H1 (cell line): Measurements from ENCODE around the gene TAF6.

Experiments used
- POLR2A ChIP-seq, 2 experiments: IDR thresholded peaks; 1 replicate in 1 of 2; 2 replicates in 1 of 2; pipeline ENCODE4 v1.6.1; 2011; ENCODE audit warnings: low read depth in 2 of 2, low read length in 2 of 2, mild to moderate bottlenecking in 2 of 2; ENCODE audit errors: control extremely low read depth in 1 of 2
- YY1 ChIP-seq: IDR thresholded peaks from 2 replicates; pipeline ENCODE4 v1.6.1; 2011; ENCODE audit warnings: low read depth, mild to moderate bottlenecking, low read length
- TF ChIP-seq, protein P1 (sequence below), 3 experiments: IDR thresholded peaks; 1 replicate in 2 of 3; 2 replicates in 1 of 3; pipeline versions ENCODE4 v1.5.1 to v1.6.1; 2011; ENCODE audit warnings: low read length in 3 of 3, mild to moderate bottlenecking in 3 of 3, inconsistent platforms in 2 of 3, low read depth in 1 of 3, moderate library complexity in 1 of 3; ENCODE audit not compliant: insufficient read depth in 1 of 3; ENCODE audit errors: control extremely low read depth in 1 of 3

GRCh38 chr7:100130608-100131453, 11.7 kb upstream of the TAF6 start:
- TF ChIP-seq, protein P1, sequence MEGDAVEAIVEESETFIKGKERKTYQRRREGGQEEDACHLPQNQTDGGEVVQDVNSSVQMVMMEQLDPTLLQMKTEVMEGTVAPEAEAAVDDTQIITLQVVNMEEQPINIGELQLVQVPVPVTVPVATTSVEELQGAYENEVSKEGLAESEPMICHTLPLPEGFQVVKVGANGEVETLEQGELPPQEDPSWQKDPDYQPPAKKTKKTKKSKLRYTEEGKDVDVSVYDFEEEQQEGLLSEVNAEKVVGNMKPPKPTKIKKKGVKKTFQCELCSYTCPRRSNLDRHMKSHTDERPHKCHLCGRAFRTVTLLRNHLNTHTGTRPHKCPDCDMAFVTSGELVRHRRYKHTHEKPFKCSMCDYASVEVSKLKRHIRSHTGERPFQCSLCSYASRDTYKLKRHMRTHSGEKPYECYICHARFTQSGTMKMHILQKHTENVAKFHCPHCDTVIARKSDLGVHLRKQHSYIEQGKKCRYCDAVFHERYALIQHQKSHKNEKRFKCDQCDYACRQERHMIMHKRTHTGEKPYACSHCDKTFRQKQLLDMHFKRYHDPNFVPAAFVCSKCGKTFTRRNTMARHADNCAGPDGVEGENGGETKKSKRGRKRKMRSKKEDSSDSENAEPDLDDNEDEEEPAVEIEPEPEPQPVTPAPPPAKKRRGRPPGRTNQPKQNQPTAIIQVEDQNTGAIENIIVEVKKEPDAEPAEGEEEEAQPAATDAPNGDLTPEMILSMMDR (IDR thresholded peaks at IDR 0.05; ENCODE audit: control extremely low read depth in 1 of 3, insufficient read depth in 1 of 3, low read depth in 1 of 3, low read length in 3 of 3), result peak; percentile 80 to 82 (median 81)
- 0 out of 3 replicates have a peak, but pooled peaks of 1 of the 2 experiments have one; percentile 20 for TF ChIP-seq POLR2A (IDR thresholded peaks at IDR 0.05; ENCODE audit: control extremely low read depth in 1 of 2, low read depth in 2 of 2, low read length in 2 of 2)
- no peak for TF ChIP-seq YY1
